RWPE1 (cell line): ENCODE results near the gene ALDH4A1.

Experiments used
- CTCF ChIA-PET: fragments of 350-600 bp; sonication (Branson Sonifier 250); formaldehyde crosslinking; extraction: SDS; loops from one replicate; lab custom pipeline; 2021; lab: Yijun Ruan, JAX
- POLR2A ChIA-PET: fragments of 400-600 bp; formaldehyde crosslinking; extraction: SDS; loops from one replicate; lab custom pipeline; 2020; ENCODE audit warnings: antibody characterized with exemption; ENCODE audit not compliant: low non-redundant PET; lab: Yijun Ruan, JAX
- DNase-seq: peaks from one replicate; pipeline ENCODE4 v3.0.0; 2012; ENCODE audit warnings: low spot score
- H3K27ac ChIP-seq: fragments of 450-650 bp; 2 replicates; pipeline ENCODE4 v1.5.1; 2017
- CTCF ChIP-seq: fragments of 450-650 bp; conservative IDR thresholded peaks from 2 replicates; pipeline ENCODE4 v1.5.1; 2017; ENCODE audit warnings: low read depth, mild to moderate bottlenecking

ALDH4A1 gene

GRCh38 chr1:18920931-18921330 lies 18.6 kb upstream of the ALDH4A1 start:
- peak overlapping the region; percentile 98 for H3K27ac ChIP-seq
- CTCF ChIA-PET: no interaction called here
- TF ChIP-seq CTCF: no peak
- no peak for DNase-seq
- POLR2A ChIA-PET: no interaction called here

- H3K27ac ChIP-seq: no peak overlapping the region
- DNase-seq: no peak
- POLR2A ChIA-PET: no interaction called here
- no peak for TF ChIP-seq CTCF
- CTCF ChIA-PET: no interaction called here
These were observed 17.6 kb upstream of the ALDH4A1 start for GRCh38 chr1:18919956-18920355.

GRCh38 chr1:18919197-18919905 lies 17.0 kb upstream of the ALDH4A1 start:
- TF ChIP-seq CTCF: no peak
- ChIA-PET POLR2A (no interaction called here), CTCF (interaction anchor here (0.6 kb wide), 1 partner anchor 1294 kb away, joined by 5 read pairs; no protein-coding TSS in a partner anchor)
- DNase-seq: no peak
- H3K27ac ChIP-seq: no peak overlapping the region

- DNase-seq: no peak
- H3K27ac ChIP-seq: peak overlapping the region; percentile 66; the same call in 1 of the 2 replicates
- ChIA-PET CTCF (interaction anchor here (1.2 kb wide), 1 partner anchor 11 kb away, joined by 5 read pairs; no protein-coding TSS in a partner anchor), POLR2A (no interaction called here)
- no peak for TF ChIP-seq CTCF
These were observed 16.1 kb upstream of the ALDH4A1 start for GRCh38 chr1:18918417-18918816.

- CTCF ChIA-PET: no interaction called here
- POLR2A ChIA-PET: no interaction called here
These were observed 14.9 kb upstream of the ALDH4A1 start for GRCh38 chr1:18917071-18917799.

GRCh38 chr1:18915341-18915740 lies 13.0 kb upstream of the ALDH4A1 start:
- no peak for TF ChIP-seq CTCF
- H3K27ac ChIP-seq: peak overlapping the region; percentile 66
- POLR2A ChIA-PET: no interaction called here
- CTCF ChIA-PET: interaction anchor here (0.6 kb wide), 1 partner anchor 38 kb away, joined by 4 read pairs; no protein-coding TSS in a partner anchor
- no peak for DNase-seq

More at GRCh38 chr1:18917071-18917799, 14.9 kb upstream of the ALDH4A1 start:
- no peak for TF ChIP-seq CTCF
- H3K27ac ChIP-seq: peak overlapping the region; percentile 66
- no peak for DNase-seq
